ENCODE measurements around the gene B9D1. TPM values are rescaled to one million over a fixed set of nuclear protein-coding genes. Genes with fewer than 3 reads are reported as not detected.
A peak's percentile ranks its signal among the peaks of the same experiment; 100 is the strongest.

Gene B9D1
- 16.2 and 17.5 TPM in 2 replicates for total RNA-seq

GRCh38 chr17:19362277-19363113, at the start of gene B9D1:
TSS of gene B9D1 (minus strand) at chr17:19362723. CDS start at chr17:19362569, 154 bp downstream.

GRCh38 chr17:19410875-19411620, 48.5 kb upstream of the B9D1 start, which contains the start of gene RNF112:
TSS of gene RNF112 (plus strand) at chr17:19411232. CDS start at chr17:19411409, 177 bp downstream.

GRCh38 chr17:19386974-19387920, 24.7 kb upstream of the B9D1 start, which contains the start of gene MFAP4:
TSS of gene MFAP4 (minus strand) at chr17:19387190. CDS start at chr17:19387155, 35 bp downstream.

GRCh38 chr17:19378416-19379360, 16.2 kb upstream of the B9D1 start, which contains the start of gene MAPK7:
TSS of gene MAPK7 (plus strand) at chr17:19378498. CDS start at chr17:19378901, 403 bp downstream.

Small RNAs within 50 kb of the gene (small RNA-seq; reads per million reads assigned to genes)
- gene MIR1180: 3.6 reads per million, percentile 71 among the genes with 10 or more reads in this experiment

Other genes starting within 250 kb of the B9D1 start
- gene GRAPL, start 235.1 kb downstream of the B9D1 start, total RNA-seq: 17.2 and 21.1 TPM in 2 replicates
- gene EPN2, start 125.4 kb downstream of the B9D1 start, total RNA-seq: 38.7 and 46.1 TPM in 2 replicates
- gene MAPK7, start 15.8 kb upstream of the B9D1 start, total RNA-seq: 19.1 and 19.5 TPM in 2 replicates
- gene MFAP4, start 24.5 kb upstream of the B9D1 start, total RNA-seq: not detected in 2 replicates
- gene RNF112, start 48.5 kb upstream of the B9D1 start, total RNA-seq: not detected in 2 replicates
- gene SLC47A1, start 171.1 kb upstream of the B9D1 start, total RNA-seq: 8.6 and 15.4 TPM in 2 replicates